Measurements from ENCODE around the gene RNF224. TPM values are rescaled to one million over a fixed set of nuclear protein-coding genes. Genes with fewer than 3 reads are reported as not detected.

Gene RNF224
- total RNA-seq, 4 donors from 2014 or later: 0.21 TPM; not detected in 3

- no peaks in the 10 kb centered on the region for H3K27me3 ChIP-seq
- no peak overlapping the region for H3K27ac ChIP-seq
- no peak for DNase-seq
- intact Hi-C loops (cut with DNase I; ENCODE audit: low total_unique reads): no loop called here
- no peak overlapping the region for H3K4me3 ChIP-seq
- TF ChIP-seq POLR2A (IDR thresholded peaks at IDR 0.05) (no peak), CTCF (IDR thresholded peaks at IDR 0.05) (no peak)
- no peaks in the 10 kb centered on the region for H3K36me3 ChIP-seq
- no peaks in the 10 kb centered on the region for H3K4me1 ChIP-seq
- no peaks in the 10 kb centered on the region for H3K9me3 ChIP-seq
These were observed 36.8 kb downstream of the RNF224 start for GRCh38 chr9:137264067-137264466.

- TF ChIP-seq POLR2A (IDR thresholded peaks at IDR 0.05) (no peak), CTCF (IDR thresholded peaks at IDR 0.05) (no peak)
- Histone ChIP-seq H3K36me3 (no peaks in the 10 kb centered on the region), H3K4me1 (no peaks in the 10 kb centered on the region), H3K27ac (no peak overlapping the region), H3K9me3 (no peaks in the 10 kb centered on the region), H3K27me3 (no peaks in the 10 kb centered on the region), H3K4me3 (no peak overlapping the region)
- no peak for DNase-seq
- intact Hi-C loops (cut with DNase I; ENCODE audit: low total_unique reads): no loop called here
These were observed 38.3 kb downstream of the RNF224 start for GRCh38 chr9:137265496-137266161.

GRCh38 chr9:137266162-137266527, 38.8 kb downstream of the RNF224 start:
- intact Hi-C loops (cut with DNase I; ENCODE audit: low total_unique reads): no loop called here
- TF ChIP-seq POLR2A (IDR thresholded peaks at IDR 0.05) (no peak), CTCF (IDR thresholded peaks at IDR 0.05) (no peak)
- Histone ChIP-seq H3K27me3 (no peaks in the 10 kb centered on the region), H3K9me3 (no peaks in the 10 kb centered on the region), H3K4me1 (no peaks in the 10 kb centered on the region), H3K36me3 (no peaks in the 10 kb centered on the region), H3K27ac (no peak overlapping the region), H3K4me3 (no peak overlapping the region)
- no peak for DNase-seq

DNA sequence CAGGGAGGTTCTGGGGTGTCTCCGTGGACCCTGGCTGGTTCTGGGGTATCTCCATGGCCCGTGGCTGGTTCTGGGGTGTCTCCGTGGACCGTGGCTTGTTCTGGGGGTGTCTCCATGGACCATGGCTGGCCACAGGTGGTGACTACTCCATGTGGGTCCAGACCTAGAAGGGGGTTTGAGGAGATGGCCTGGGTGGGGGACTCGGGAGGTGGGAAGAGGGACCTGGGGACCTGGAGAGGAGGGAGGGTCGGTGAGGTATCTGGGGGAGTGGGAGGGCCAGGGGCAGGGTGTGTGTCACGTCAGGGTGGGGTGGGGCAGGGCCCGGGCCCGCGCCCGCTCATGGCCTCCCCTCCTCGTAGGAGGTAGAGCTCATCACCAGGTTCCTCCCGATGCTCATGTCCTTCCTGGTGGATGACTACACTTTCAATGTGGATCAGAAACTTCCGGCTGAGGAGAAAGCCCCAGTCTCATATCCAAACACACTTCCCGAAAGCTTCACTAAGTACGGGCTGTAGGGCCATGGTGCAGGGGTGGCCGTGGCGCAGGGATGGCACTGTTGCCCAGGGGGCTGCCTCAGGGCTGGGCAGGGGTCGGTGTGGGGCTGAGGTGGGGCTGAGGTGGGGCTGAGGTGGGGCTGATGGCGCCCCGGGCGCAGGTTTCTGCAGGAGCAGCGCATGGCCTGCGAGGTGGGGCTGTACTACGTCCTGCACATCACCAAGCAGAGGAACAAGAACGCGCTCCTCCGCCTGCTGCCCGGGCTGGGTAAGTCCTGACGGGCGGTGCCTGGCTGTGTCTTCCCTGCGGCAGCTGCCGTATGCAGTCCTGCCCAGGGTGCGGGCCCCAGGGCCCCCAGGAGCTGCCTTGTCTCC, 39.5 kb downstream of the RNF224 start:
- no peak for TF ChIP-seq POLR2A (IDR thresholded peaks at IDR 0.05)
- no peak for TF ChIP-seq CTCF (IDR thresholded peaks at IDR 0.05)
- Histone ChIP-seq H3K4me1 (no peaks in the 10 kb centered on the region), H3K27ac (no peak overlapping the region), H3K4me3 (no peak overlapping the region), H3K27me3 (no peaks in the 10 kb centered on the region), H3K36me3 (no peaks in the 10 kb centered on the region), H3K9me3 (no peaks in the 10 kb centered on the region)
- DNase-seq: no peak
- intact Hi-C loops (cut with DNase I; ENCODE audit: low total_unique reads): no loop called here

GRCh38 chr9:137267933-137268355, 40.6 kb downstream of the RNF224 start:
- DNase-seq: no peak
- Histone ChIP-seq H3K27me3 (no peaks in the 10 kb centered on the region), H3K27ac (no peak overlapping the region), H3K9me3 (no peaks in the 10 kb centered on the region), H3K4me1 (no peaks in the 10 kb centered on the region), H3K36me3 (no peaks in the 10 kb centered on the region), H3K4me3 (no peak overlapping the region)
- intact Hi-C loops (cut with DNase I; ENCODE audit: low total_unique reads): no loop called here
- TF ChIP-seq CTCF (IDR thresholded peaks at IDR 0.05): no peak
- TF ChIP-seq POLR2A (IDR thresholded peaks at IDR 0.05): no peak
